H1 (cell line): Measurements from ENCODE around the gene ACOT11. TPM values are rescaled to one million over a fixed set of nuclear protein-coding genes. Genes with fewer than 3 reads are reported as not detected.

Experiments used
- CBX8 ChIP-seq: fragments of 300-800, 300-1000 bp; sonication (generic); IDR thresholded peaks from 2 replicates; pipeline ENCODE4 v1.7.1; 2016; ENCODE audit warnings: low read depth, low read length, borderline replicate concordance
- CREB1 ChIP-seq: IDR thresholded peaks from 2 replicates; pipeline ENCODE4 v1.6.1; 2012; ENCODE audit warnings: inconsistent platforms
- HDAC2 ChIP-seq, 2 experiments: fragments of 300-600 bp in 1 of 2; sonication (generic) in 1 of 2; IDR thresholded peaks; 2 replicates each; pipeline ENCODE4 v1.6.1; 2011 to 2012; ENCODE audit warnings: low read depth in 2 of 2, low read length in 2 of 2, mild to moderate bottlenecking in 2 of 2, moderate library complexity in 2 of 2, borderline replicate concordance in 1 of 2, inconsistent platforms in 1 of 2
- HDAC6 ChIP-seq: IDR thresholded peaks from one replicate; pipeline ENCODE4 v1.7.1; 2012; ENCODE audit warnings: low read depth, mild to moderate bottlenecking, inconsistent platforms, low read length, moderate library complexity
- PHF8 ChIP-seq: fragments of 200-600 bp; sonication (generic); conservative IDR thresholded peaks from 2 replicates; pipeline ENCODE4 v1.7.1; 2012; ENCODE audit warnings: low read depth, mild to moderate bottlenecking, inconsistent platforms, low read length, moderate library complexity
- RXRA ChIP-seq: IDR thresholded peaks from 2 replicates; pipeline ENCODE4 v1.6.1; 2011; ENCODE audit warnings: low read depth, mild to moderate bottlenecking, low read length, moderate library complexity; ENCODE audit not compliant: insufficient read depth
- SAP30 ChIP-seq: fragments of 300-600 bp; sonication (generic); IDR thresholded peaks from 2 replicates; pipeline ENCODE4 v1.7.1; 2012; ENCODE audit warnings: low read length, moderate library complexity, mild to moderate bottlenecking, inconsistent platforms; ENCODE audit not compliant: insufficient read depth, insufficient replicate concordance
- SP4 ChIP-seq: IDR thresholded peaks from 2 replicates; pipeline ENCODE4 v1.6.1; 2012; ENCODE audit warnings: low read length, inconsistent platforms
- TCF12 ChIP-seq: IDR thresholded peaks from 2 replicates; pipeline ENCODE4 v1.6.1; 2011; ENCODE audit warnings: low read depth, mild to moderate bottlenecking, low read length
- polyA plus RNA-seq, 7 experiments: library from polyadenylated mRNA; depleted of rRNA in 3 of 7; stranded (reverse) in 5 of 7; unstranded in 2 of 7; fragments of >200 nt in 5 of 7; fragments of 200-250 nt in 2 of 7; gene quantifications; 1 replicate in 5 of 7; 2 replicates in 1 of 7; 4 replicates in 1 of 7; pipeline versions ENCODE4 v1.2.1 to v1.2.3, GENCODE V29; 2011 to 2013; ENCODE audit warnings: missing spikeins in 2 of 7, mixed read lengths in 2 of 7
- total RNA-seq: library from RNA; stranded (reverse); fragmentation: NEBNext Ultra II Directional; extraction: Animal tissue kit (Norgen Biotek cat#: 25700); gene quantifications from 2 replicates; pipeline ENCODE4 v1.2.1, GENCODE V29; 2021
- TF ChIP-seq, protein P1 (sequence below): fragments of 300-600 bp; sonication (generic); IDR thresholded peaks from 2 replicates; pipeline ENCODE4 v1.7.1; 2012; ENCODE audit warnings: low read length, moderate library complexity, mild to moderate bottlenecking, inconsistent platforms; ENCODE audit not compliant: insufficient replicate concordance
- TF ChIP-seq, protein P2 (sequence below): IDR thresholded peaks from 2 replicates; pipeline ENCODE4 v1.6.1; 2012; ENCODE audit warnings: inconsistent platforms

The ACOT11 gene
- total and polyA plus RNA-seq, 2 of the 8 experiments (the other 6 are each of a cell fraction or from before 2014, with no cell fraction given): 3.8 to 4.5 TPM

DNA sequence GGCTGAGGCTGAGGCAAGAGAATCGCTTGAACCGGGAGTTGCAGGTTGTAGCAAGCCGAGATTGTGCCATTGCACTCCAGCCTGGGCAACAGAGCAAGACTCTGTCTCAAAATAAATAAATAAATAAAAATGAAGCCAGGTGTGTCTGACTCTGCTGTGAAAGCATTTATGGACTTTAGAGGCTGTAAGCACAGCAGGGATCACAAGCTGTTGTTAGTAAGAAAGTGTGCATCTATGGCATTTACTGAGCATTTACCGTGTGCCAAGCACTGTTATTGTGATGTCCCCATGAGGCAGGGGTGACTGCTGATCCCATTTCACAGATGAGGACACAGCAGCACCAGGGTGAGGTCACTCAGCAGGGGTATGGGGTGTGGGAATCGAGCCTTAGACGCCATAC is 55.2 kb downstream of the ACOT11 start (continued):
- TF ChIP-seq, protein P1, sequence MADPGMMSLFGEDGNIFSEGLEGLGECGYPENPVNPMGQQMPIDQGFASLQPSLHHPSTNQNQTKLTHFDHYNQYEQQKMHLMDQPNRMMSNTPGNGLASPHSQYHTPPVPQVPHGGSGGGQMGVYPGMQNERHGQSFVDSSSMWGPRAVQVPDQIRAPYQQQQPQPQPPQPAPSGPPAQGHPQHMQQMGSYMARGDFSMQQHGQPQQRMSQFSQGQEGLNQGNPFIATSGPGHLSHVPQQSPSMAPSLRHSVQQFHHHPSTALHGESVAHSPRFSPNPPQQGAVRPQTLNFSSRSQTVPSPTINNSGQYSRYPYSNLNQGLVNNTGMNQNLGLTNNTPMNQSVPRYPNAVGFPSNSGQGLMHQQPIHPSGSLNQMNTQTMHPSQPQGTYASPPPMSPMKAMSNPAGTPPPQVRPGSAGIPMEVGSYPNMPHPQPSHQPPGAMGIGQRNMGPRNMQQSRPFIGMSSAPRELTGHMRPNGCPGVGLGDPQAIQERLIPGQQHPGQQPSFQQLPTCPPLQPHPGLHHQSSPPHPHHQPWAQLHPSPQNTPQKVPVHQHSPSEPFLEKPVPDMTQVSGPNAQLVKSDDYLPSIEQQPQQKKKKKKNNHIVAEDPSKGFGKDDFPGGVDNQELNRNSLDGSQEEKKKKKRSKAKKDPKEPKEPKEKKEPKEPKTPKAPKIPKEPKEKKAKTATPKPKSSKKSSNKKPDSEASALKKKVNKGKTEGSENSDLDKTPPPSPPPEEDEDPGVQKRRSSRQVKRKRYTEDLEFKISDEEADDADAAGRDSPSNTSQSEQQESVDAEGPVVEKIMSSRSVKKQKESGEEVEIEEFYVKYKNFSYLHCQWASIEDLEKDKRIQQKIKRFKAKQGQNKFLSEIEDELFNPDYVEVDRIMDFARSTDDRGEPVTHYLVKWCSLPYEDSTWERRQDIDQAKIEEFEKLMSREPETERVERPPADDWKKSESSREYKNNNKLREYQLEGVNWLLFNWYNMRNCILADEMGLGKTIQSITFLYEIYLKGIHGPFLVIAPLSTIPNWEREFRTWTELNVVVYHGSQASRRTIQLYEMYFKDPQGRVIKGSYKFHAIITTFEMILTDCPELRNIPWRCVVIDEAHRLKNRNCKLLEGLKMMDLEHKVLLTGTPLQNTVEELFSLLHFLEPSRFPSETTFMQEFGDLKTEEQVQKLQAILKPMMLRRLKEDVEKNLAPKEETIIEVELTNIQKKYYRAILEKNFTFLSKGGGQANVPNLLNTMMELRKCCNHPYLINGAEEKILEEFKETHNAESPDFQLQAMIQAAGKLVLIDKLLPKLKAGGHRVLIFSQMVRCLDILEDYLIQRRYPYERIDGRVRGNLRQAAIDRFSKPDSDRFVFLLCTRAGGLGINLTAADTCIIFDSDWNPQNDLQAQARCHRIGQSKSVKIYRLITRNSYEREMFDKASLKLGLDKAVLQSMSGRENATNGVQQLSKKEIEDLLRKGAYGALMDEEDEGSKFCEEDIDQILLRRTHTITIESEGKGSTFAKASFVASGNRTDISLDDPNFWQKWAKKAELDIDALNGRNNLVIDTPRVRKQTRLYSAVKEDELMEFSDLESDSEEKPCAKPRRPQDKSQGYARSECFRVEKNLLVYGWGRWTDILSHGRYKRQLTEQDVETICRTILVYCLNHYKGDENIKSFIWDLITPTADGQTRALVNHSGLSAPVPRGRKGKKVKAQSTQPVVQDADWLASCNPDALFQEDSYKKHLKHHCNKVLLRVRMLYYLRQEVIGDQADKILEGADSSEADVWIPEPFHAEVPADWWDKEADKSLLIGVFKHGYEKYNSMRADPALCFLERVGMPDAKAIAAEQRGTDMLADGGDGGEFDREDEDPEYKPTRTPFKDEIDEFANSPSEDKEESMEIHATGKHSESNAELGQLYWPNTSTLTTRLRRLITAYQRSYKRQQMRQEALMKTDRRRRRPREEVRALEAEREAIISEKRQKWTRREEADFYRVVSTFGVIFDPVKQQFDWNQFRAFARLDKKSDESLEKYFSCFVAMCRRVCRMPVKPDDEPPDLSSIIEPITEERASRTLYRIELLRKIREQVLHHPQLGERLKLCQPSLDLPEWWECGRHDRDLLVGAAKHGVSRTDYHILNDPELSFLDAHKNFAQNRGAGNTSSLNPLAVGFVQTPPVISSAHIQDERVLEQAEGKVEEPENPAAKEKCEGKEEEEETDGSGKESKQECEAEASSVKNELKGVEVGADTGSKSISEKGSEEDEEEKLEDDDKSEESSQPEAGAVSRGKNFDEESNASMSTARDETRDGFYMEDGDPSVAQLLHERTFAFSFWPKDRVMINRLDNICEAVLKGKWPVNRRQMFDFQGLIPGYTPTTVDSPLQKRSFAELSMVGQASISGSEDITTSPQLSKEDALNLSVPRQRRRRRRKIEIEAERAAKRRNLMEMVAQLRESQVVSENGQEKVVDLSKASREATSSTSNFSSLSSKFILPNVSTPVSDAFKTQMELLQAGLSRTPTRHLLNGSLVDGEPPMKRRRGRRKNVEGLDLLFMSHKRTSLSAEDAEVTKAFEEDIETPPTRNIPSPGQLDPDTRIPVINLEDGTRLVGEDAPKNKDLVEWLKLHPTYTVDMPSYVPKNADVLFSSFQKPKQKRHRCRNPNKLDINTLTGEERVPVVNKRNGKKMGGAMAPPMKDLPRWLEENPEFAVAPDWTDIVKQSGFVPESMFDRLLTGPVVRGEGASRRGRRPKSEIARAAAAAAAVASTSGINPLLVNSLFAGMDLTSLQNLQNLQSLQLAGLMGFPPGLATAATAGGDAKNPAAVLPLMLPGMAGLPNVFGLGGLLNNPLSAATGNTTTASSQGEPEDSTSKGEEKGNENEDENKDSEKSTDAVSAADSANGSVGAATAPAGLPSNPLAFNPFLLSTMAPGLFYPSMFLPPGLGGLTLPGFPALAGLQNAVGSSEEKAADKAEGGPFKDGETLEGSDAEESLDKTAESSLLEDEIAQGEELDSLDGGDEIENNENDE: no peak
- no peak for TF ChIP-seq HDAC6
- no peak for TF ChIP-seq CBX8
- TF ChIP-seq, protein P2, sequence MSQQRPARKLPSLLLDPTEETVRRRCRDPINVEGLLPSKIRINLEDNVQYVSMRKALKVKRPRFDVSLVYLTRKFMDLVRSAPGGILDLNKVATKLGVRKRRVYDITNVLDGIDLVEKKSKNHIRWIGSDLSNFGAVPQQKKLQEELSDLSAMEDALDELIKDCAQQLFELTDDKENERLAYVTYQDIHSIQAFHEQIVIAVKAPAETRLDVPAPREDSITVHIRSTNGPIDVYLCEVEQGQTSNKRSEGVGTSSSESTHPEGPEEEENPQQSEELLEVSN: no peak
- TF ChIP-seq PHF8: no peak
- TF ChIP-seq SAP30: no peak
- TF ChIP-seq HDAC2 (IDR thresholded peaks at IDR 0.05; ENCODE audit: borderline replicate concordance in 1 of 2, low read depth in 2 of 2, low read length in 2 of 2): no peak
- no peak for TF ChIP-seq CREB1
- no peak for TF ChIP-seq RXRA
- TF ChIP-seq TCF12: no peak
- TF ChIP-seq SP4: no peak
